Measurements from ENCODE around the gene PRKG1.

Gene PRKG1

GRCh38 chr10:52105301-52105700, 1031.0 kb downstream of the PRKG1 start:
- FAIRE-seq (no peak), DNase-seq (ENCODE audit: insufficient read length) (no peak)
- no peak for TF ChIP-seq TAF1 (IDR thresholded peaks at IDR 0.05; ENCODE audit: borderline replicate concordance, low read depth, low read length)
- no peak for TF ChIP-seq POLR2AphosphoS5 (IDR thresholded peaks at IDR 0.05; ENCODE audit: low read depth, low read length)
- no peak for TF ChIP-seq POLR2A (IDR thresholded peaks at IDR 0.05; ENCODE audit: low read depth, low read length)

GRCh38 chr10:52106011-52106410, 1031.7 kb downstream of the PRKG1 start:
- no peak for TF ChIP-seq TAF1 (IDR thresholded peaks at IDR 0.05; ENCODE audit: borderline replicate concordance, low read depth, low read length)
- FAIRE-seq (no peak), DNase-seq (ENCODE audit: insufficient read length) (no peak)

- TF ChIP-seq POLR2A (IDR thresholded peaks at IDR 0.05; ENCODE audit: low read depth, low read length) (no peak), TAF1 (IDR thresholded peaks at IDR 0.05; ENCODE audit: borderline replicate concordance, low read depth, low read length) (no peak), POLR2AphosphoS5 (IDR thresholded peaks at IDR 0.05; ENCODE audit: low read depth, low read length) (no peak)
- FAIRE-seq (no peak), DNase-seq (ENCODE audit: insufficient read length) (no peak)
Measured at GRCh38 chr10:52106899-52107298, 1032.6 kb downstream of the PRKG1 start.

- no peak for FAIRE-seq
Measured at GRCh38 chr10:52108236-52108635, 1033.9 kb downstream of the PRKG1 start.

GRCh38 chr10:52110576-52110975, 1036.3 kb downstream of the PRKG1 start:
- no peak for FAIRE-seq
- no peak for DNase-seq (ENCODE audit: insufficient read length)
- TF ChIP-seq POLR2AphosphoS5 (IDR thresholded peaks at IDR 0.05; ENCODE audit: low read depth, low read length) (no peak), TAF1 (IDR thresholded peaks at IDR 0.05; ENCODE audit: borderline replicate concordance, low read depth, low read length) (no peak), POLR2A (IDR thresholded peaks at IDR 0.05; ENCODE audit: low read depth, low read length) (no peak)

More at GRCh38 chr10:52108236-52108635, 1033.9 kb downstream of the PRKG1 start:
- no peak for DNase-seq (ENCODE audit: insufficient read length)
- TF ChIP-seq TAF1 (IDR thresholded peaks at IDR 0.05; ENCODE audit: borderline replicate concordance, low read depth, low read length) = no peak
- TF ChIP-seq POLR2AphosphoS5 (IDR thresholded peaks at IDR 0.05; ENCODE audit: low read depth, low read length) = no peak
- no peak for TF ChIP-seq POLR2A (IDR thresholded peaks at IDR 0.05; ENCODE audit: low read depth, low read length)

- TF ChIP-seq POLR2A (IDR thresholded peaks at IDR 0.05; ENCODE audit: low read depth, low read length) = no peak
- TF ChIP-seq POLR2AphosphoS5 (IDR thresholded peaks at IDR 0.05; ENCODE audit: low read depth, low read length) = no peak
- TF ChIP-seq TAF1 (IDR thresholded peaks at IDR 0.05; ENCODE audit: borderline replicate concordance, low read depth, low read length) = no peak
- no peak for DNase-seq (ENCODE audit: insufficient read length)
- FAIRE-seq = no peak
Measured at GRCh38 chr10:52111101-52111891, 1037.0 kb downstream of the PRKG1 start.

GRCh38 chr10:52115823-52116222, 1041.5 kb downstream of the PRKG1 start:
- FAIRE-seq = no peak
- TF ChIP-seq POLR2A (IDR thresholded peaks at IDR 0.05; ENCODE audit: low read depth, low read length) = no peak
- no peak for TF ChIP-seq POLR2AphosphoS5 (IDR thresholded peaks at IDR 0.05; ENCODE audit: low read depth, low read length)
- TF ChIP-seq TAF1 (IDR thresholded peaks at IDR 0.05; ENCODE audit: borderline replicate concordance, low read depth, low read length) = no peak

GRCh38 chr10:52119507-52119906, 1045.2 kb downstream of the PRKG1 start:
- DNase-seq (ENCODE audit: insufficient read length) = no peak
- FAIRE-seq = no peak
- TF ChIP-seq POLR2AphosphoS5 (IDR thresholded peaks at IDR 0.05; ENCODE audit: low read depth, low read length) (no peak), TAF1 (IDR thresholded peaks at IDR 0.05; ENCODE audit: borderline replicate concordance, low read depth, low read length) (no peak), POLR2A (IDR thresholded peaks at IDR 0.05; ENCODE audit: low read depth, low read length) (no peak)

More at GRCh38 chr10:52115823-52116222, 1041.5 kb downstream of the PRKG1 start:
- no peak for DNase-seq (ENCODE audit: insufficient read length)

- FAIRE-seq (no peak), DNase-seq (ENCODE audit: insufficient read length) (no peak)
- TF ChIP-seq TAF1 (IDR thresholded peaks at IDR 0.05; ENCODE audit: borderline replicate concordance, low read depth, low read length) = no peak
- TF ChIP-seq POLR2AphosphoS5 (IDR thresholded peaks at IDR 0.05; ENCODE audit: low read depth, low read length) = no peak
- no peak for TF ChIP-seq POLR2A (IDR thresholded peaks at IDR 0.05; ENCODE audit: low read depth, low read length)
Measured at GRCh38 chr10:52121688-52122087, 1047.4 kb downstream of the PRKG1 start.

- DNase-seq (ENCODE audit: insufficient read length) = no peak
- no peak for TF ChIP-seq POLR2A (IDR thresholded peaks at IDR 0.05; ENCODE audit: low read depth, low read length)
- TF ChIP-seq TAF1 (IDR thresholded peaks at IDR 0.05; ENCODE audit: borderline replicate concordance, low read depth, low read length) = no peak
- TF ChIP-seq POLR2AphosphoS5 (IDR thresholded peaks at IDR 0.05; ENCODE audit: low read depth, low read length) = no peak
- no peak for FAIRE-seq
Measured at GRCh38 chr10:52128056-52128683, 1053.9 kb downstream of the PRKG1 start.

- no peak for DNase-seq (ENCODE audit: insufficient read length)
- no peak for FAIRE-seq
Measured at GRCh38 chr10:52129410-52130178, 1055.3 kb downstream of the PRKG1 start.

More at GRCh38 chr10:52129410-52130178, 1055.3 kb downstream of the PRKG1 start:
- no peak for TF ChIP-seq TAF1 (IDR thresholded peaks at IDR 0.05; ENCODE audit: borderline replicate concordance, low read depth, low read length)
- no peak for TF ChIP-seq POLR2AphosphoS5 (IDR thresholded peaks at IDR 0.05; ENCODE audit: low read depth, low read length)
- TF ChIP-seq POLR2A (IDR thresholded peaks at IDR 0.05; ENCODE audit: low read depth, low read length) = no peak
